ENCODE measurements around the gene SBF1.

Gene SBF1

DNA sequence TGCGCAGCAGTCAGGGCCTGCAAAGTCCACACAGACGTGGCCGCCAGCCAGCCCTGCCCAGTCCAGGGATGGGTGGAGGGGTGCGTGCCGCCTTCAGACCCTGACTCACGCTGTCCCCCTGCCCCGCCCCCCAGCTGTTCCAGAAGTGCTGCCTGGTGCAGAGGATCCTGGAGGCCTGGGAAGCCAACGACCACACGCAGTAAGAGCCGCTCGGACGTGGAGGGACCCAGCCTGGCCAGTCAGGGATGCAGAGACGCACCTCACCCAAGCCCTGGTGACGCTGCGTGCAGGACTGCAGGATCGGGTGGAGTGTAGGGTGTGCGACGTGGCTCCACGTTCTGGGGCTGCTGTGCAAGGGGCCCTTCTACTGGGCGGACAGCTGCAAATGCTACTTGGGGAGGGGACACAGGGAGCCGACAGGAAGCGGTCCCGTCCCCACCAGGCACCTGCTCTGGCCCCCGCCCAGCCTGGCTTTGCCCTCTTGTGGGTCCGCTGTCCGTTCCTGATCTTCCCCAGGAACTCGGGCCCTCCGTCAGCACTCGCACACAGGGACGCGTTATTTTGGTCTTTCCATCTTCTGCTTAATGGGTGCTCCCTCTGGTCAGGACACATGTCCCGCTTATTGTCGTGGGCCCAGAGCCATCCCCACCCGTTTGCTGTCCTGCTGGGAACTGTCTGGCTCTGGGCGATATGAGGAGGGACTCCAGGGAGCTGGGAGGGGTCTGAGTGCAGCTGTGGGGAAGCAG is 42.5 kb downstream of the SBF1 start:
- no peaks in the 10 kb centered on the region for H3K79me2 ChIP-seq (ENCODE audit: insufficient read depth, low read length)
- H3K9me3 ChIP-seq (ENCODE audit: insufficient read depth, low read depth, low read length) = no peaks in the 10 kb centered on the region
- TF ChIP-seq EZH2phosphoT487 (IDR thresholded peaks at IDR 0.05; ENCODE audit: borderline replicate concordance) = no peak
- TF ChIP-seq, protein P1, sequence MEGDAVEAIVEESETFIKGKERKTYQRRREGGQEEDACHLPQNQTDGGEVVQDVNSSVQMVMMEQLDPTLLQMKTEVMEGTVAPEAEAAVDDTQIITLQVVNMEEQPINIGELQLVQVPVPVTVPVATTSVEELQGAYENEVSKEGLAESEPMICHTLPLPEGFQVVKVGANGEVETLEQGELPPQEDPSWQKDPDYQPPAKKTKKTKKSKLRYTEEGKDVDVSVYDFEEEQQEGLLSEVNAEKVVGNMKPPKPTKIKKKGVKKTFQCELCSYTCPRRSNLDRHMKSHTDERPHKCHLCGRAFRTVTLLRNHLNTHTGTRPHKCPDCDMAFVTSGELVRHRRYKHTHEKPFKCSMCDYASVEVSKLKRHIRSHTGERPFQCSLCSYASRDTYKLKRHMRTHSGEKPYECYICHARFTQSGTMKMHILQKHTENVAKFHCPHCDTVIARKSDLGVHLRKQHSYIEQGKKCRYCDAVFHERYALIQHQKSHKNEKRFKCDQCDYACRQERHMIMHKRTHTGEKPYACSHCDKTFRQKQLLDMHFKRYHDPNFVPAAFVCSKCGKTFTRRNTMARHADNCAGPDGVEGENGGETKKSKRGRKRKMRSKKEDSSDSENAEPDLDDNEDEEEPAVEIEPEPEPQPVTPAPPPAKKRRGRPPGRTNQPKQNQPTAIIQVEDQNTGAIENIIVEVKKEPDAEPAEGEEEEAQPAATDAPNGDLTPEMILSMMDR (conservative IDR thresholded peaks at IDR 0.05; ENCODE audit: low read length) = no peak
- H3K27me3 ChIP-seq (ENCODE audit: insufficient read depth, low read length, poor library complexity, severe bottlenecking) = no peaks in the 10 kb centered on the region
- no peak overlapping the region for H3K4me2 ChIP-seq (ENCODE audit: low read depth, low read length, poor library complexity, severe bottlenecking)
- no peaks in the 10 kb centered on the region for H4K20me1 ChIP-seq (ENCODE audit: insufficient read depth, low read length, poor library complexity, severe bottlenecking)
- no peaks in the 10 kb centered on the region for H3K9me2 ChIP-seq (replicated peaks; ENCODE audit: low read depth, low read length)
- peaks cover 47% of the 10 kb centered on the region; the same call in 1 of the 2 replicates for H3K36me3 ChIP-seq (ENCODE audit: insufficient read depth, low read length)
- H3K4me1 ChIP-seq (ENCODE audit: insufficient read depth, low read length, poor library complexity, severe bottlenecking) = no peaks in the 10 kb centered on the region
- H3K4me3 ChIP-seq (ENCODE audit: low read length, poor library complexity, severe bottlenecking) = no peak overlapping the region
- no peak overlapping the region for H2AFZ ChIP-seq (ENCODE audit: low read length)
- no peaks in the 10 kb centered on the region for H3F3A ChIP-seq (ENCODE audit: low read depth)
- no peak overlapping the region for H3K9ac ChIP-seq (ENCODE audit: low read depth, low read length, poor library complexity, severe bottlenecking)

DNA sequence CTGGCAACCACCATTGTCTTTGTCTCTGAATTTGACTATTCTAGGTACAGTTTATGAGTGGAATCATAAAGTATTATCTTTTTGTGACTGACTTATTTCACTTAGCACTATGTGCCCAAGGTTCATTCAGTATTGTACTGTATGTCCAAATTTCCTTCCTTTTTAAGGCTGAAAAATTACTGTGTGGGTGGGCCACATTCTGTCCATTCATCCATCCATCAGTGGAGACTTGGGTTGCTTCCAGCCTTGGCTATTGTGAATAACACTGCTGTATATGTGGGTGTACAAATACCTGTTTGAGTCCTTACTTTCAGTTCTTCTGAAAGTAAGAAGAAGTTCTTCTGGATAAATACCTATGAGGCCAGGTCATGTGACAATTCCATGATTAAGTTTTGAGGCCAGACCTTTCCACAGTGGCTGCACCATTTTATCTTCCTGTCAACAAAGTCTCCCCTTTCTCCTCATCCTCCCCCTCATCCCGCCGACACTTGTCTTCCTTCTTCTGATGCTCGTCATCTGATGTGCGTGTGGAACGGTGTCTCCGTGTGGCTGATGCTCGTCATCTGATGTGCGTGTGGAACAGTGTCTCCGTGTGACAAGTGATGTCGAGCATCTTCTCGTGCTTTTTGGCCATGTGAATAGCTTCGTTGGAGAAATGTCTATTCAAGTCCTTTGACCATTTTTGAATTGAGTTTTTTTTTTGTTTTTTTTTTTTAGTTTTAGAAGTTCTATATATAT is 49.5 kb downstream of the SBF1 start:
- no peaks in the 10 kb centered on the region for H3K4me1 ChIP-seq (ENCODE audit: insufficient read depth, low read length, poor library complexity, severe bottlenecking)

DNA sequence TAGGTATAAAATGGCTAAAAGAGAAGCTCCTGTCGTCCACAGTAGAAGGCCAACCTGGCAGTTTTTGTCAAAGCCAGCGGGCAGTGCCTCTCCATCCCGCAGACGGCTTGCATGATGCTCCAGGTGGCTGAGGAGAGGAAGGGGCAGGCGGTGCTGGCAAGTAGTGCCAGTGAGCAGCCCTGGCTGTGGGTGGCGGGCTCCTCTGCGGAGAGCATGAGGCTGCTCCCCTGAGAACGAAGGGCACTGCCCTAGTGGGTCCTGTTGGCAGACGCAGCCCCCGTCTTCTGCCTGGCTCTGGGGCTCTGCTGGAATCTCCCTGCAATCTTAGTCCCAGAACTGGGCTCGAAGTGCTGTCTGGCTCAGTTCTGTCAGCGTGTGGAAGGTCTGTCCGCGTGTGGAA is 50.9 kb downstream of the SBF1 start:
- no peak overlapping the region for H2AFZ ChIP-seq (ENCODE audit: low read length)
- no peak overlapping the region for H3K4me3 ChIP-seq (ENCODE audit: low read length, poor library complexity, severe bottlenecking)
- H3K79me2 ChIP-seq (ENCODE audit: insufficient read depth, low read length) = no peaks in the 10 kb centered on the region
- peaks cover 67% of the 10 kb centered on the region; the same call in 1 of the 2 replicates for H3K36me3 ChIP-seq (ENCODE audit: insufficient read depth, low read length)
- H3F3A ChIP-seq (ENCODE audit: low read depth) = no peaks in the 10 kb centered on the region
- H3K9ac ChIP-seq (ENCODE audit: low read depth, low read length, poor library complexity, severe bottlenecking) = no peak overlapping the region
- TF ChIP-seq, protein P1 (conservative IDR thresholded peaks at IDR 0.05; ENCODE audit: low read length) = no peak
- no peak for TF ChIP-seq EZH2phosphoT487 (IDR thresholded peaks at IDR 0.05; ENCODE audit: borderline replicate concordance)
- H3K27me3 ChIP-seq (ENCODE audit: insufficient read depth, low read length, poor library complexity, severe bottlenecking) = no peaks in the 10 kb centered on the region
- no peak overlapping the region for H3K4me2 ChIP-seq (ENCODE audit: low read depth, low read length, poor library complexity, severe bottlenecking)
- H3K4me1 ChIP-seq (ENCODE audit: insufficient read depth, low read length, poor library complexity, severe bottlenecking) = no peaks in the 10 kb centered on the region
- H4K20me1 ChIP-seq (ENCODE audit: insufficient read depth, low read length, poor library complexity, severe bottlenecking) = no peaks in the 10 kb centered on the region
- H3K9me3 ChIP-seq (ENCODE audit: insufficient read depth, low read depth, low read length) = no peaks in the 10 kb centered on the region
- H3K9me2 ChIP-seq (replicated peaks; ENCODE audit: low read depth, low read length) = no peaks in the 10 kb centered on the region

More for the DNA sequence above, 49.5 kb downstream of the SBF1 start:
- no peak for TF ChIP-seq EZH2phosphoT487 (IDR thresholded peaks at IDR 0.05; ENCODE audit: borderline replicate concordance)
- TF ChIP-seq, protein P1 (conservative IDR thresholded peaks at IDR 0.05; ENCODE audit: low read length) = no peak
- H3F3A ChIP-seq (ENCODE audit: low read depth) = no peaks in the 10 kb centered on the region
- H3K9ac ChIP-seq (ENCODE audit: low read depth, low read length, poor library complexity, severe bottlenecking) = no peak overlapping the region
- no peaks in the 10 kb centered on the region for H3K9me2 ChIP-seq (replicated peaks; ENCODE audit: low read depth, low read length)
- H3K4me3 ChIP-seq (ENCODE audit: low read length, poor library complexity, severe bottlenecking) = no peak overlapping the region
- H3K79me2 ChIP-seq (ENCODE audit: insufficient read depth, low read length) = no peaks in the 10 kb centered on the region
- no peaks in the 10 kb centered on the region for H4K20me1 ChIP-seq (ENCODE audit: insufficient read depth, low read length, poor library complexity, severe bottlenecking)
- no peak overlapping the region for H2AFZ ChIP-seq (ENCODE audit: low read length)
- H3K27me3 ChIP-seq (ENCODE audit: insufficient read depth, low read length, poor library complexity, severe bottlenecking) = no peaks in the 10 kb centered on the region
- H3K9me3 ChIP-seq (ENCODE audit: insufficient read depth, low read depth, low read length) = no peaks in the 10 kb centered on the region
- H3K36me3 ChIP-seq (ENCODE audit: insufficient read depth, low read length) = peaks cover 65% of the 10 kb centered on the region; the same call in 1 of the 2 replicates
- no peak overlapping the region for H3K4me2 ChIP-seq (ENCODE audit: low read depth, low read length, poor library complexity, severe bottlenecking)

Data from Loucy (cell line).